Hematopoietic multipotent progenitor cell treated with erythropoietin and hydrocortisone succinate and interleukin-3 and kit ligand, for 4 days (in vitro differentiated cells): Measurements from ENCODE around the gene RSPH9.

ENCODE experiments used
- DNase-seq: peaks from one replicate; pipeline ENCODE4 v3.0.0-alpha.2; 2015

RSPH9 gene

DNA sequence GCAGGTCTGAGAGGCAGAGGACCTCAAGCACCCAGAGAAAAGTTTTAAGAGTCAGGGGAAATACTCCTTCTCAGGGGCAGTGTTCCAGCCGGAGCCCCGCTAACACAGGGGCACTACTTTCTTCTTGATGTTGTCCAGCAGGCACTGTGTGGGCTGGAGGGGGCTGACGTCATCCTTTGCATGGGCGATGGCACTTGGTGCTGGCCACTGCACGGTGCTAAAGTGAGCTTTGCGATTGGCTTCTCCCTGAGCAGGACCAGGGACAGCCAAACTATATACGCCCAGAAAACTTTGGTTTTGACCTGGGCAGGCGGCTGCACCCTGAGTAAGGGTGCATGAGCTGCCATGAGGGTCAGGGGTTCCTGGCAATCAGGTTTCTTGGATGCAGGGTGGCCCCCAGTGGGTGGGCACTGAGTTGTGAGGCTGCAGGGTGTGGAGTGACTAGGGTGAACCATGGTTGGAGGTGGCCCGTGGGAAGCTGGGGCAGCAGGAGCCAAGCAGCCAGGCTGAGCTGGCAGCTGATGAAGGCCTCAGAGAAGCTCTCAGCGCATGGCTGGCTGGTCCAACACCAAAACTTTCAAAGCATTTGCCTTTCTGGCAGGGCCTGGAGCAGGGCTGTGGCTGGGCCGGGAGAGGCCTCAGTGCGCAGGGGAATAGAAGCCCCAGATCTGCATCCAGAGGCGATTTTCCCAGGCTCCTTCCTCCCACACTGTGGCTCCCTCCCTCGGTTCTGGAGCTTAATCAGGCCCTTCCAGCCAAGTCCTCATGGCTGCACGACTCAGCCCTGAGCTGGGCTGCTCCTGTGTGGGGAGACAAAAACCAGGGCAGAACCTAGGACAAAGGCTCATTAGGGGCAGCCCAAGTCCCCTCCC lies 24.4 kb downstream of the RSPH9 start:
- DNase-seq = no peak

DNA sequence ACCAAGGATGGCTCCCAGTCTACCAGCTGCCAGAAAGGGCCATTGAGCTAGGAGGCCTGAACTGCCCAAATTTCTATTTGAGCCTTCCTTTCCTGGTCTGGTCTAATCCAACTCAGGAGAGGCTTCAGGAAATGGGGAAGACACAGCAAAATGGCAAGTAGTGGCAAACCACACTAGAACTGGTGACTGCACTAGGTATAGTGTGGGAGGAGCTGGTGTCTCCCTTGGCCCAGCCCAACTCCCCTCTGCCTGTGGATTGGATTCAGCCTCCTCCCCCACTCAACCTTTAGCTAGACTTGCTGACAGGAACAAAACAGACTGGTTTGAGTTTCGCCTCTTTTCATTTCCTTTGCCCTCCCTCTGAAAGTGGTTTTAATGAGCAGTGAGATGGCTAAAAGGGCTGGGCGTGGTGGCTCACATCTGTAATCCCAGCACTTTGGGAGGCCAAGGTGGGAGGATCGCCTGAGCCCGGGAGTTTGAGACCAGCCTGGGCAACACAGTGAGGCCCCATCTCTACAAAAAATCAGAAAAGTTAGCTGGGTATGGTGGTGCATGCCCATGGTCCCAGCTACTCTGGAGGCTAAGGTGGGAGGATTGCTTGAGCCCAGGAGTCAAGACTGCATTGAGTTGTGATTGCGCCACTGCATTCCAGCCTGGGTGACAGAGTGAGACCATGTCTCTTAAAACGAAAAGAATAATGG lies 25.2 kb downstream of the RSPH9 start:
- peak; percentile 33 for DNase-seq

DNA sequence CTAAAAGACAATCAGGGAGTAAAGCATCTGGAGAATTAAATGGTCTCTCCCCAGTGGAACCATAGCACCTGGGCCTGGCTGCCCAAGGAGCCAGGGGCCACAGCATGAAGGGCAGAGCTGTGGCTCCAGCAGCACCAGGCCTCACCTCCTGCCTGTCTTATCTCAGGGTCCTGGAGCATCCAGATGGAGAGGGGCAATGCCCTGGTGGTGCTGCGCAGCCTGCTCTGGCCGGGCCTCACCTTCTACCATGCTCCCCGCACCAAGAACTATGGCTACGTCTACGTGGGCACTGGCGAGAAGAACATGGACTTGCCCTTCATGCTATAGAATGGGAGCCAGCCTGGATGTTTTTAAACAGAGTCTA lies 25.8 kb downstream of the RSPH9 start:
- no peak for DNase-seq

DNA sequence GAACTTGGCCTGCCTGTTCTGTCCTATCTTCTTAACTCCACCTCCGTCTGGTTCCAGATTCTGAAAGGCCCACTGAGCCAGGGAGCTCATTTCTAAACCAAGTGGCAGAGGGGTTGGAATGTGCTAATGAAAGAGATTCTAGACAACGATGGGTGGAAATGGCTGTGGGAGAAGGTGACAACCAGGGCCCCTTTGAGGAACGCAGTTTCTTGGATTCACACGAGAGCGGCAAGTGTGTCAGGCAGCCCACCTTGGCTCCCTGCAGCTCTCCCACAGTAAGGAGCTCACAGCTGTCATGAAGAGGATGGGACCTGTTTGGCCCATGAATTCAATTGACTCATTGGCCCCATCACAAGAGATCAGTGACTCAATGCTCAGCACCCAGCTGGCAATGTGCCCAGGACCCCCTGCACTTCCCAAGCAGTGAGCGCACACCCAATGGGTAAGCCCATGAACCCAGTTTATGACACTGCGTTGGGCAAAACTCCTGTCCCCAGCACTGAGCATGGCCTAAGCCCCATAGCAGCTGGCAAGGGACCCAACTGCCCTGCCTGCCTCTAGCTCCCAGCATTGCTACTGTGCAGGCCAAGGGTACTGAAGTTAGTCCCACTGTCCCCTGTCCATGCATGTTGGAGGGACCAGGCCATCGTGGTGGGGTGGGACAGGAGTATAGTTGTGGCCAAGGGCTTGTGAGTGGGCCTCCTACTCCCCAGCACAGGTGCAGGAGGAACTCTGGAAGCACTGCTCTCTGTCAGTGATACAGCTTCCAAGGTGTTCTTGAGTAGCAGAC lies 26.4 kb downstream of the RSPH9 start:
- DNase-seq = no peak

DNA sequence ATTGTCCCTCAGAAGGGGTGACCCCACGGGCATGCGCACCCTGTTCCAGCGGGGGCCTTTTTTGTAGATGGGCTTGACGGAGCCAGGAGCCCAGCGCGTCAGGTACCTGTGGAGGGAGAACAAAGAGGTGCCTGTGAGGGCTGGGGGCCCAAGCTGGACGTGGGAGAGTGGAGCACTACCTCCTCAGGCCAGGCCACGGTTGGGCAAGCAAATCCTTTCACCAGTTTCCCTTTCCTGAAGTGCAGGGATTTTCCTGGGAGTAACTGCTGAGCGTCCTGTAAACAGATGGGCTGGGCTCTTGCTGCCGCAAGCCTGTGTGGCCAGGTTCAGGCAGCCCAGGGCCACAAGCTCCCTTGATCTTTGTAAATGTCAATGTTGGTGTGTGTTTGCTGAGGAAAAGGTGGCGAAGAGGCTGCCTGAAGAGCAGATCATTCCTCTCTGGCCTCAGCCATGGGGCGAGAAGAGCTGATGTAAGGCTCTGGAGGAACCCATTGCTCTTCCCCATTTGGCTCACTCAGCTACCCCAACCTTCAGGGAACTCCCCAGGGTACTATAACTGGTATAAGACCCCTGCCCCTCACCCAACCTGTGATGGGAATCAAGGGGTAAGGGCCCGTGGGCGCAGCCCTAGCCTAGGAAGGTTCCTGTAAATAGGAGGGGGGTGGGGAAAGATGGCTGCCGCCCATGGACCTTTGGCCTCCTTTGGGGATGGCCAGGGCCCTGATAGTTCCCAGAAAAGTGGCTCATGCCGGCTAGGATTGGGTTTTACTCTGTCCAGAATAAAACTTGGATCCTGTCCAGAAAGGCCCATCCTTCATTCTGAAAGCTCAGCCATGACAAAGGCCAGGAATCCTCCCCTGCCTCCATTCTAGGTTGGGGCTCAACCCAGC lies 27.2 kb downstream of the RSPH9 start:
- no peak for DNase-seq

DNA sequence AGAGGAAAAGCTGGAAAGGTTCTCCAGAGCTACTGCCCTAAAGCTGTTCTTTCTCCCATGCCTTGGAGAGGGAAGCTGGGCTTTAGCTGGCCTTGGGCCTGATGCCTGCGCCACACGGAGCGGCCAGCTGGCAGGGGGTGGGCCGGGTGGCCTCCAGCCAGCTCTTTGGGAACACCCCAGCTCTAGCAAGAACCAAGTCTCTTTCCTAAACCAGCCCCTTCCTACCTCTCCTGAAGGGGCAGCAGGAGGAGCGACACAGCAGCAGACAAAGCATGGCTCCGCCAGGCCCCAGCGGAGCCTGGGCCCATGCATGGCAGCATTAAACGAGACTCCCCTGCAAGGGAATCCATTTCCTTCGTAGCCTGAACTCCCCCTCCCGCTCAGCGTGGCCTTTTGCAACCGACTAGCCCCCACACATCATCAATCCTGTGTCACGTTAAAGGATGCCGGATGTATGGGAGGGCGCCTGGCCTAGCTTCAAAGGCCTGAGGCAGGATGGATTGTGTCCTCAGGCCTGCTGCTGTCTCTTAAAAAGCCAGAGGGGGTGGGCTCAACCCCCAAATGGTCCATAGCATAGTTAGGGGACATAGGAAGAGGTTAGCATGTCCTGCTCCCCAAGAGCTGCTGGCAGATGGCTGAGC lies 28.7 kb downstream of the RSPH9 start:
- DNase-seq = no peak

DNA sequence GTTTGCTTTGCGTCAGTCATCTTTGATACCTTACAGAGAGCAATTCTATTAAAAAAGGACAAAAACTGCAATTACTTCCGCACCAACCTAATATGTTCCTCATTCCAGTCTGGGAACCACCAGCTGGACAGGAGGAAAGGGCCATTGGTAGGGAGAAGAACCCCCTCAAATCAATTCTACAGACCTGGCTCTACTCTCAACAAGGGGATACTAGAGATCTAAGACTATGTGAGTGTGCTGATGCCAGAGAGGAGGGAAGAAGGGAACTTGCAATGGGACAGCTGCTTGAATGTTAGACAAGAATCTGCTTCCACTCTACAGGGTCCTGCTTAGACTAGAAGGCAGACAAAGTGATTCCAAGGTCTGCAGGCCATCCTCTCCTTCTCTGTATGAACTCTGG lies 29.5 kb downstream of the RSPH9 start:
- DNase-seq = no peak

DNA sequence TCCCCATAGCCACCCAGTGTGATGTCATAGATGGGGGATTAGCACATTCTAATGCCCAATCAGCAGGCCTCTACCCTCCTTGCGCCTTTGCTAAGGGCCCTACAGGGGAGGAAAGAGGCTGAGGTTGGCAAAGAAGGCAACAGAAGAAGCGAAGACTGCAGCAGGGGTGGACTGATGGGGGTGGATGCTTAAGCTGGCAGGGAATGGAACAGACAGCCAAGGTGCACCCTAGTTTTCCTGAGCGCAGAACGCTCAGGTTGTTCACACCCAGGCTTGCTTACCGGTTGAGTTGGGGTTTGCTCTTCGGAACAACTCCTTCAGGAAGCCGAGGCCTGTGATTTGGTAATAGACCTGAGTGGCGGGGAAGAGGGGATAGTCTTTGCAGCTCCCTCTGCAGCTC lies 30.1 kb downstream of the RSPH9 start:
- DNase-seq = no peak

DNA sequence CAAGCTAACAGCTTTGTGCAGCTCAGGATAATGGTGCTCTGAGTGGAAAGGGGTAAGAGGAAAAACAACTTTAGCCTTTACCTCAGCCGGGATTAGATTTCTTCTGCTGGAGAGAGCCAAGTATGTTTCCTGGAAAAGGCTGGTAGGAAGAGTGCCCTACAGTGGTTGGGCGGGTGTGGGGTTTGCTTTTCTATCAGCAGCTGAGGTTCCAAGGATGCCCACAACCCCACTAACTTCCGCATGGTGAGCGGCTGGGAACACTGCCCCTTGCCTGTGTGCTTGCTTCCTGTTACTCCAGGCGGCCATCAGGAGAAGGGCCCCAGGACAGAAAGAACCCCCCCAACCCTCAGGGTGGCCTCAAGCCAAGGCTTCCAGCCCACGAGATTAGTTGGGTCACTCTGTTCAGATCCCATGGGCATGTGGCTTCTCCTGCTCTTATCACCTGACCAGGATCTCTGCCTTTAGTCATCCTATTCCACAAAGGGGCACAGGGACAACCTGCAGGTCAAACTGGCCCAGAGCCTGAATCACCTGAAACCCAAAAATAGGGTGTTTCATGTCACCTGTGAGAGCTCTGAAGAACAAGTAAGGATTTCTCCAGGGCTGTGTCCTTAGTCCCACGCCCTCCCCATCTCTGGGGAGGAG lies 32.2 kb downstream of the RSPH9 start:
- no peak for DNase-seq

DNA sequence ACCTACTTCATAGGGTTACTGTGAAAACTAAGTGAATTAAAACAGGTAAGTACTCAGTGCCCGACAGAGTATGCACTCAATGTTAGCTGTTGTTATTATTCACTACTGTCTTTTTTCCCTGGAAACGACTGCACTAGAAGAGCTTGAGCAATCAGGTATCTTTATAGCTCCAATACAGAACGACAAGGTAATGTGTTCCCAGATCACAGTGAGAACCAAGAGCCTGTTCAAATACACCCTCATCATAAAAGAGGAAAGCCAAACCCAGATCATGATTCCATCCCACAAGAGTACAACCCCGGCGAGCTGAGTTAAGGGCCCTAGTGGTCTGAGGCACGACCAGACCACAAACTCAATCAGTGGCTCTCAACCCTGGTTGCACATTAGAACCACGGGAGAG lies 32.9 kb downstream of the RSPH9 start:
- no peak for DNase-seq

DNA sequence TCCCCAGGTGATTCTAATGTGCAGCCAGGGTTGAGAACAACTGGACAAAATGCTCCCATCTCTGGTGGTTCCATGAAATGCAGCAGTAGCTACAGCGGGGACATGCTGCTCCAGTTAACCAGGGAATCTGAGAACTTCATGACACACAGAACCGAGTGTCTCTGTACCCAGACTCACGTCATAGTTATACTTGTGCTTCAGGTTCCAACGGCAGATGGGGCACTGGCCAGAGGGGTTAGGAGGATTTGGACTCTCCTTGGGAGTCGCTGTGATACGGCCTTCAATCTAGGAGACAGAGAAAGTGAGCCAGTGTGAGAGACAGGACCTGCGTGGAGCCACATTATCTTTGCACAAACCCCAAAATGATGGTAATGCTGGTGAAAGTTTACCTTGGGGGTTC lies 33.5 kb downstream of the RSPH9 start:
- no peak for DNase-seq

DNA sequence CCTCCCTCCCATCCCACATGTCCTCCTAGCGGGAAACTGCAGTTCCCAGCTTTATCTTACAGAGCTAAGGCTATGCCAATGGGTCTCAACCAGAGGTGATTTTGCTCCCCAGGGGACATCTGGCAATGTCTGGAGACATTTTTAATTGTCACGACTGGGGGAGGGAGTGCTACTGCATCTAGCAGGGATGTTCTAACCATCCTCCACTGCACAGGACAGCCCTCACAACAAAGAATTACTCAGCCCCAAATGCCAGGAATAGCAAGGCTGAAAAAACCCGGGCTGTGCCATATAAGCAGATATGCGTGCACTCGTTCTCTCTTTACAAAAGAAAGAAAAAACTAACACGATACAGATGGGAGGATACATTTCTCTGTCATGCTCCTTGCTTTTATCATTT lies 34.2 kb downstream of the RSPH9 start:
- DNase-seq = no peak

DNA sequence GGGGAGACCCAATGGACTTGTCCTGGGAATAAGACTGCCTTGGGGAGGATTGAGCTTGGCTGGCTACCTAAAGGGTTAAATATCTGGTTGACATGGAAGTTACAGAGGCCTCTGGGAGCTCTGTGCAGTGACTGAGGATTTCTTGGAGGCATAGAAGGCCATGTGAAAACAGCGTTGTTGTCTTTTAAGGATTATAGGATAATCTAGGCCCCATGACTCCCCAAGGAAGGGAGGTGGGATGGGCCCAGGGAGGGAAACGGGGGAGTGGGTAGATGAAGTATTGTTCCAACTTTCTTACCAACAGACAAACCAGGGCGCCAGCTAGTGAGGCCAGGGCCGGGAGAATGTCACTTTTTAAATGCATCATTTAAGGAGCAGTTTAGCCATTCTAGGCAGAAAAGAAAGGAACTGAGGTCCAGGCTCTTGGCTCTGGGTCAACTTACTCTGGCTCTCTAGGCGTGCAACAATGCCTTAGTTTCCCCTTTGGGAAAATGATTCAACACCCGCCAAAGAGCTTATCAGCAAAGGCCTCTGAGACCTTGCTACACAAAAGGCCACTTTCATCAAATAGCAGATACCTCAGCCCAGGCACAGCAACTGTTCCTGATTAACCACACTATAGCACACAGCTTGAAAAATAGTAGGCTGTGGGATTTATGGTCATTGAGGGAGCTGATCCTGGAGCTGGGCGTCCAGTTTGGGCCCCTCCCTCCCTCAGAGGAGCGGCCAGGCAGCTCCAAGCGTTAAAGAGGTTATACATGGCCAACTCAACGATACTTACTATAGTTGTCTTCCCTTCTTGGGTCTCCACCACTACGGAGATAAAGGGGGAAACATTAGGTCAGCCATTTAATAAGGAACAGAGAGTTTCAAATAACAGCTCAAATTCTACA lies 35.7 kb downstream of the RSPH9 start:
- DNase-seq = no peak

DNA sequence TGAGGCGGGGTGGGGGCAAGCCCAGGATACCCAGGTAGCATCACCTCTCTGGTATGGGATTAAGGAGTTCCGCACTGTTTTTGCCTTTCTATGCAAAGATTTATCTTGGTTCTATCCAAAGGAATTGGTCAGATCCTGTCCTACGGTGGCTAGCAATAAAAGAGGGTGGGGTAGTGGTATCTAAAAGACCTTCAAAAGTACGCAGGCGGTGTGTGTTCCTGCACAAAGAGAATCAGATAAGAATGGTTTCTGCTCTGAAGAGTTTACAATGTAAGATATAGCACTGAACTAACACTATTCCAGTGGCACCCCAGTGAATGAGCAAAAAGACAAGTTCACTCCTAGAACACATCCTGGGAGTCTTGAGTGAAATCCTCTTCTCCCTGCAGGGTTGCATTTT lies 36.5 kb downstream of the RSPH9 start:
- DNase-seq = no peak

DNA sequence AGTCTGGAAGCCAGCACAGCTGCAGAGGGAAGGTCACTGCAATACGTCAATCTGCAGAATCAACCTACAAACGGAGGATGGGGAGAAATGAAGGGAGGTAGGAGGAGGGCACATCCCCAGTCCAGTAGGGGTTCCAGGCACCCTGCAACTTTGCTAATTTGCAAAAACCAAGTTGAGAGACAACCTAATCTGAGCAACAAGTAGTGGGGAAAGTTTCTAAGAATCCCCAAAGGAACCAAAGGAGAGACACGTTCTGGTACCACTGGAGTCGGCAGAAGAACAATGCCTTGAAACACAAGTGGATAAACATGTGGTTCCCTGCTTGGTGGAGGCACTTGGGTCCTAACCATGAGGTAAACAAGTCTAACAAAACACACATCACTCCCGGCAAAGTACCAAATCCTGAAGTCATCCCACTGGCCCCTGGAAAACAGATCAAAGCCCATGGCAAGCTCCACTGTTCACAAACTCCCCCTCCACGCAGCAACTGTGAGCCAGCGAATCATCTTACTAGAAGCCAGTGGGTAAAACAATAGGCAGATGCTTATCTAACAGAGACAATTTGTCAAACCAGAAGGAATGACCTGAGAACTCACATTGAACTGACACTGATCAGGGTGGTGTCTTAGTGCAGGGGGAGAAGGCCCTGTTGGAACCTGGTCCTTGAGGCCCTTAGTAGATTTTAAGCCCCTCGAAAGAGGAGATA lies 38.0 kb downstream of the RSPH9 start:
- DNase-seq = no peak

DNA sequence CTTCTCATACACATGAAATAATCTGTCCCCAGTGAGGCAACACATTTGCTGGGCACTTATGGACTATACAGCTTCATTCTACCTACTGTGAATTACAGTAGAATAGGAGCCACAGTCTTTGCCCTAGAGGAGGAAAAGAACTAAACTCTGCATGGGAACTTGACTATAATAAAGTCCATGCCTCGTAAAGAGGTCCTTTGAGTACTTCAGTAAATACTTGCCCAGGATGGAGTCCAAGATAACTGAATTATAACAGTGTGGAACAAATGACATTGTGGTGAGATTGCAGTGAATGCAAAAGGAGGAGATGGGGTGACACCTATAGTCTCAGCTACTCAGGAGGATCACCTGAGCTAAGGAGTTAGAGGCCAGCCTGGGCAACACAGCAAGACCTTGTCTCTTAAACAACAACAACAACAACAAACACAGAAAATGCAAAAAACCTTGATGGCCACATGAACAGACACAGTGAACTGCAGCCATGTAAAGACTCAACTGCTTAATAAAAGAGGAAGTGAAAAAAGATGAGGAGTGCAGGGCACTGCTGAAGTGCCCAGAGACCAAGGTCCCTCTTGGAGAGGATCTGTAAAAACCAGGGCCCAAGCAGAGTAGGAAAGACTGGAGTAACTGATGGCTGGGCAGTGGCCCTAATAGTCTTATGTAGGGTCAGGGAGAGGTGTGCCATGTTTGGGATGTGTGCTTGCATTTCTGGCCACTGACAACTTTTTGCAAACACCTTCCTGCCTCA lies 39.0 kb downstream of the RSPH9 start:
- DNase-seq = peak; percentile 40

DNA sequence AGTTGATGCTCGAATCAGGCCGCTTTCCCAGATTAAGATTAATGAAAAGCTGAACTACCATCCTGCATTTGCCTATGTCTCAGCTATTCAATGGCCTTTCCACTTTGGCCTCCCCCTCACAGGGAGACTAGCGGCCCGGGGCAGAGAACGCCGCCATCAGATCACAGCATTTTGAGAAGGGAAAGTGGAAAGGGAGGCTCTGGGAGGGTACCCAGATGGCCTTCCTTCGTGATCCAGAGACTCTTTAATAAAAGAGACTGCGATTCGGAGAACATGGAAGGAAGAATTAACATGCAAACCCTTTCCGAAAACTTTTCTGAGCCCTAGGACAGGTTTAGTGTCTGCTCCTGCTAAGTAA lies 42.2 kb downstream of the RSPH9 start:
- peak; percentile 20 for DNase-seq

DNA sequence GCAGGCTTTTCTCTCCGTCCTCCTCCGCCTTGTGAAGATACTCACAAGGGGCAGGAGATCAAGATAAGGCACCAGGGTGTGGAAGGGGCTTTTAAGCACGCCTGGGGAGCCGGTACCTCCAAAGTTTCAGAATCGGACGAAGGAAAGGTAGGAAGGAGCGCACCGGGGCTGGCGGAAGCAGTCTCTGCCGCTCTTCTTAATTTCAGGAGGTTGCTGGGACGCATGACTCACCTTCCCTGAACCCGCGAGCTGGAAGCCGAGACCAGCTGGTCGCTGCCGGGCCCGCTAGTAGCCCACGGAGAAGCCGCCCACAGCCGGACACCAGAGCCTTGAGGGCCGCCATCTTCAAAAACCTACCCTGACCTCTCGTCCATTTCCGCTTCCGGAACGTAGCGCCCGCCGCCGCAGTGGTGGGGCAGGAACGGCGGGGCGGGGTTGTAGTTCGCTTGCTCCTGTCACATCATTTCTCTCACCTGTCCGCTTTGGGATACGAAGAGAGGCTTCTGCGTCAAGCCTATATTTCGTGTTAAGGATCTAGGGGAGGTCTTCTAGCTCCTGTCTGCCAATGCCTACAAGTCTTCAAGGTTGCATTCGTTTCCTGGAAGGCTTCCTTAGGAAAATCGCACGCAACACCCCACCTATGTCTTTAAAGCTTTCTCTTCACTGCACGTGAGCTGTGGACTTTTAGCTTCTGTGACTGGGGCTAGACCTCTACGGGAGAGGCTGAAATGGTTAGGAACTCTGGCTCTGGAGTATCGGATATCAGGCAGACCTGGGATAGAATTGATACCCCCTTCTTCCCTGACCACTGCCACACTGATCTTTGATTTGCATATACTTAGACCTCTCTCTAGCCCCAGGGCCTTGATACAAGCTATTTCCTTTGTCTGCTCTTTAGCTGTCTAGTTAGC lies 42.9 kb downstream of the RSPH9 start, which contains the start of gene MRPS18A:
MRPS18A (minus strand) TSS at position 355 of the 911 bp plus-strand sequence; CDS start at position 343, 12 bp downstream.
- DNase-seq = peak; percentile 91
